Natural killer cell (primary cell): ENCODE data around the gene PTPN7. TPM values are rescaled to one million over a fixed set of nuclear protein-coding genes. Genes with fewer than 3 reads are reported as not detected.

ENCODE experiments used
- ATAC-seq, 3 donors: fragments of 150-1000 bp in 2 of 3; fragments of 200-7000 bp in 1 of 3; cut with Tn5 transposase; 1 replicate in 1 of 3; 2 replicates in 2 of 3; pipeline ENCODE4 v1.10.0; 2021; ENCODE audit warnings: mild to moderate bottlenecking in 2 of 3, moderate library complexity in 2 of 3
- DNase-seq, 2 donors: peaks; one replicate each; pipeline versions ENCODE4 v3.0.0 to v3.0.0-alpha.2; 2013 to 2021; ENCODE audit warnings: mixed read lengths in 1 of 2
- H3K27ac ChIP-seq: one replicate; pipeline ENCODE4 v1.5.1; 2013; ENCODE audit warnings: mild to moderate bottlenecking, low read length
- H3K27me3 ChIP-seq: one replicate; pipeline ENCODE4 v1.6.1; 2013; ENCODE audit warnings: low read length; ENCODE audit not compliant: control insufficient read depth, insufficient read depth
- H3K36me3 ChIP-seq: one replicate; pipeline ENCODE4 v1.6.1; 2013; ENCODE audit warnings: low read length; ENCODE audit not compliant: control insufficient read depth, insufficient read depth
- H3K4me1 ChIP-seq: one replicate; pipeline ENCODE4 v1.6.1; 2013; ENCODE audit warnings: low read length; ENCODE audit not compliant: control insufficient read depth, insufficient read depth
- H3K4me3 ChIP-seq: one replicate; pipeline ENCODE4 v1.5.1; 2013; ENCODE audit warnings: low read length
- H3K9me3 ChIP-seq: one replicate; pipeline ENCODE4 v1.6.1; 2013; ENCODE audit warnings: low read length; ENCODE audit not compliant: control insufficient read depth, insufficient read depth
- H3K27ac Mint-ChIP-seq, 2 donors: one replicate each; pipeline ENCODE4 v1.8.0; 2022; ENCODE audit warnings: mild to moderate bottlenecking in 2 of 2, mixed read lengths in 2 of 2, moderate library complexity in 1 of 2
- H3K27me3 Mint-ChIP-seq, 2 donors: one replicate each; pipeline ENCODE4 v1.8.0; 2022; ENCODE audit warnings: low read depth in 2 of 2, mixed read lengths in 2 of 2
- H3K36me3 Mint-ChIP-seq: one replicate; pipeline ENCODE4 v1.8.0; 2022; ENCODE audit warnings: mixed read lengths
- H3K4me1 Mint-ChIP-seq, 2 donors: one replicate each; pipeline ENCODE4 v1.8.0; 2022; ENCODE audit warnings: mixed read lengths in 2 of 2
- H3K4me3 Mint-ChIP-seq: one replicate; pipeline ENCODE4 v1.8.0; 2022; ENCODE audit warnings: mild to moderate bottlenecking, moderate library complexity, mixed read lengths
- H3K9me3 Mint-ChIP-seq, 2 donors: one replicate each; pipeline ENCODE4 v1.8.0; 2022; ENCODE audit warnings: mixed read lengths in 2 of 2
- WGBS: methylation state at CpG from one replicate; pipeline ENCODE4 v1.1.7; 2013; ENCODE audit warnings: missing lambda C conversion rate; ENCODE audit not compliant: insufficient coverage; 5-methylcytosine and 5-hydroxymethylcytosine counted together
- intact Hi-C: fragments of 100-400 bp; cut with micrococcal nuclease; formaldehyde crosslinking; loops from one replicate; pipeline ENCODE4 v1.14.2; 2022
- total RNA-seq, 4 donors: library from RNA; stranded (reverse); fragments of 120-200 nt in 1 of 4; gene quantifications; one replicate each; pipeline versions ENCODE4 v1.2.3 to v1.2.4, GENCODE V29; 2013 to 2022
- TF ChIP-seq, protein P1 (sequence below): fragments of 200-600 bp; IDR thresholded peaks from one replicate; pipeline ENCODE4 v1.8.0; 2022; ENCODE audit warnings: antibody characterized with exemption

Gene PTPN7
- total RNA-seq = 100 to 1,000 TPM; 144 to 241 (median 196) TPM
- 89.6 TPM for total RNA-seq (2013)

DNA sequence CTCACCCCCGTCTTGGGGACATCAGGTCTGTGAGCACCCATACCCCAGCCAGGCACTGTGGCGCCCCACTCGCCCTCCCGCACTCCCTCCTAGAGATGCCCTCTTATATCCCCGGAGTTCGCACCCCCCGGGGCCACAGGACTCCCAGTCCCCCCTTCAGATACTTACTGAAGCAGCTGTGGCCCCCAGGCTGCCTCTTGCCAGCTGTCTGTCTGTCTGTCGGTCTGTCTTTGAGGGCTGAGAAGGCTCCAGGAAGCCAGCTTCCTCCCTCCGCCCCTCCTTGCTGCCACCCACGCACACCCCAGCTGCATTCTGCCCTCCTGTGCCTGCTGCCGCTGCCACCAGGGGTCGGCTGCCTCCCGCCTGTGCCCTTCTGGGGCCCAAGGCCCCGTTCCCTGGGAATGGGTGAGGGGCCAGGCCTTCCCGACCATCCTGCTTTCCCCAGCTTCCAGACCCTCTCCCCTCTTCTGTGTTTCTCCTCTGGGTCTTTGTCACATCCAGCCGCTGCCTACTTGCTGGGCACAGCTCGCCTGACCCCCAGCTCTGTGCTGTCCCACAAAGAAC is at the start of gene PTPN7:
Gene PTPN7, minus strand, starts transcription at position 226 of the 564 bp plus-strand sequence. CDS start 1,200 bp downstream, outside the sequence.
- no peaks in the 10 kb centered on the region for H3K9me3 Mint-ChIP-seq
- H3K4me3 ChIP-seq = peak within 1 kb of the TSS; percentile 66
- H3K27ac Mint-ChIP-seq = peak within 1 kb of the TSS; percentile 95 to 100
- H3K27me3 Mint-ChIP-seq = no peaks in the 10 kb centered on the region
- peak within 1 kb of the TSS; percentile 94 for H3K27ac ChIP-seq
- 4% methylated on average over 17 of the region's 17 CpGs for WGBS
- H3K27me3 ChIP-seq = no peaks in the 10 kb centered on the region
- peaks cover 66 to 76% of the 10 kb centered on the region in 2 donors for H3K4me1 Mint-ChIP-seq
- H3K4me3 Mint-ChIP-seq = peak within 1 kb of the TSS; percentile 98
- TF ChIP-seq, protein P1, sequence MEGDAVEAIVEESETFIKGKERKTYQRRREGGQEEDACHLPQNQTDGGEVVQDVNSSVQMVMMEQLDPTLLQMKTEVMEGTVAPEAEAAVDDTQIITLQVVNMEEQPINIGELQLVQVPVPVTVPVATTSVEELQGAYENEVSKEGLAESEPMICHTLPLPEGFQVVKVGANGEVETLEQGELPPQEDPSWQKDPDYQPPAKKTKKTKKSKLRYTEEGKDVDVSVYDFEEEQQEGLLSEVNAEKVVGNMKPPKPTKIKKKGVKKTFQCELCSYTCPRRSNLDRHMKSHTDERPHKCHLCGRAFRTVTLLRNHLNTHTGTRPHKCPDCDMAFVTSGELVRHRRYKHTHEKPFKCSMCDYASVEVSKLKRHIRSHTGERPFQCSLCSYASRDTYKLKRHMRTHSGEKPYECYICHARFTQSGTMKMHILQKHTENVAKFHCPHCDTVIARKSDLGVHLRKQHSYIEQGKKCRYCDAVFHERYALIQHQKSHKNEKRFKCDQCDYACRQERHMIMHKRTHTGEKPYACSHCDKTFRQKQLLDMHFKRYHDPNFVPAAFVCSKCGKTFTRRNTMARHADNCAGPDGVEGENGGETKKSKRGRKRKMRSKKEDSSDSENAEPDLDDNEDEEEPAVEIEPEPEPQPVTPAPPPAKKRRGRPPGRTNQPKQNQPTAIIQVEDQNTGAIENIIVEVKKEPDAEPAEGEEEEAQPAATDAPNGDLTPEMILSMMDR = peak; percentile 59
- intact Hi-C loops = loop anchor here (5.0 kb wide), 1 partner anchor 37 kb away; no protein-coding TSS in a partner anchor
- DNase-seq (peak; percentile 71 to 89), ATAC-seq (peak; percentile 68 to 85 (median 72))
- H3K9me3 ChIP-seq = no peaks in the 10 kb centered on the region
- H3K4me1 ChIP-seq = peaks cover 93% of the 10 kb centered on the region
- H3K36me3 Mint-ChIP-seq = no peaks in the 10 kb centered on the region
- H3K36me3 ChIP-seq = peaks cover 23% of the 10 kb centered on the region

DNA sequence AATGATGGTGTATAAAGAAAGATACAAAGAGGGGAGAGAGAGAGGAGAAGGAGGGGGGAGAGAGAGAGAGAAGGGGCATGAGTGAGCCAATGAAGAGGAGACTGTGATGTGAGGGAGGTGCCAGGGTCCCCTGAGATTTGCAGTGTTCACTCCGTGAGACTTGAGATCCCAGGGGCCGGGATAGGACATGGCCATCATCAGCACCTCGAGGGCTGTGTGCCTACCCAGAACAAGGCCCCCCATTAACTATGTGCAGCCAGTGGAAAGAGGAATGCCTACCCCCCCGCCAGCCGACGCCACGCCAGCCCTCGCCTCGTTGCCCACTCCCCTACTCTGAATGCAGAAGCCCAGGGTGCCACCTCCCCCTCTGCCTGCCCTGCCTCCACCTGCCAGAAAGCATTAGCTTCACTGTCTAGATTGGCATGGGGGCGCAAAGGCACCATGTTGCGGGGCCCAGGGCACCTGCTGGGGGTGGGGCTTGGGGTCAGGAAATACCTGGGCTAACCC is 48.0 kb upstream of the PTPN7 start:
- Histone ChIP-seq H3K36me3 (no peaks in the 10 kb centered on the region), H3K4me1 (peaks cover 22% of the 10 kb centered on the region), H3K9me3 (no peaks in the 10 kb centered on the region), H3K27ac (no peak overlapping the region), H3K27me3 (peaks cover 3% of the 10 kb centered on the region), H3K4me3 (no peak overlapping the region)
- intact Hi-C loops = no loop called here
- no peaks in the 10 kb centered on the region for H3K9me3 Mint-ChIP-seq
- peaks cover 8 to 9% of the 10 kb centered on the region in 2 donors for H3K27me3 Mint-ChIP-seq
- TF ChIP-seq, protein P1 = no peak
- DNase-seq = no peak
- H3K4me1 Mint-ChIP-seq = peaks cover 19 to 29% of the 10 kb centered on the region in 2 donors
- no peak for ATAC-seq
- H3K27ac Mint-ChIP-seq = no peak overlapping the region
- H3K4me3 Mint-ChIP-seq = no peak overlapping the region
- WGBS = 95% methylated on average over 11 of the region's 11 CpGs
- no peaks in the 10 kb centered on the region for H3K36me3 Mint-ChIP-seq

DNA sequence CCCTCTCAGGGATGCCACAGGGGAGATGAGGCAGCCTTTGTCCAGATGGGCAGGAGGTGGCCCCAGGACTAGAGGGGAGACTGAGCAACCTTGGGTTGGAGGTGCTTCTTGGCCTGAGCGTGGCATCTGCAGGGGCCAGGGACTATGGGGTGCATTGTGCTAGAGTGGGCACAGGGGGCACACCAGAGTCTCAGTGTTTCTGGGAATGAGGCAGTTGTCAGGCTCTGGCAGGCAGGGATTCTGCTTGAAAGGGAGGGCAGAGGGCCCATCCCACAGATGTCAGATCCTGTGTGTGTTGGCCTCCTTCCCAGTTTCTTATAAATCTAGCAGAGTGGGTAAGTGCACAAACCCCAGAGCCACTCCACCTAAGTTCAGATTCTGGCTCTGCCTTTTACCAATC is 46.9 kb upstream of the PTPN7 start:
- WGBS = 81% methylated on average over 1 of the region's 1 CpG

More for the DNA sequence above, 46.9 kb upstream of the PTPN7 start:
- peaks cover 11 to 25% of the 10 kb centered on the region in 2 donors for H3K4me1 Mint-ChIP-seq
- Histone ChIP-seq H3K4me1 (peaks cover 30% of the 10 kb centered on the region), H3K27ac (no peak overlapping the region), H3K9me3 (no peaks in the 10 kb centered on the region), H3K36me3 (no peaks in the 10 kb centered on the region), H3K4me3 (no peak overlapping the region), H3K27me3 (no peaks in the 10 kb centered on the region)
- DNase-seq (no peak), ATAC-seq (no peak)
- H3K36me3 Mint-ChIP-seq = no peaks in the 10 kb centered on the region
- no peaks in the 10 kb centered on the region for H3K9me3 Mint-ChIP-seq
- H3K27me3 Mint-ChIP-seq = peaks cover 0 to 3% of the 10 kb centered on the region in 2 donors
- intact Hi-C loops = no loop called here
- no peak overlapping the region for H3K27ac Mint-ChIP-seq
- no peak overlapping the region for H3K4me3 Mint-ChIP-seq
- TF ChIP-seq, protein P1 = no peak
